ENCODE data around the gene PPP1R9A. TPM values are rescaled to one million over a fixed set of nuclear protein-coding genes. Genes with fewer than 3 reads are reported as not detected.

PPP1R9A gene
- polyA plus RNA-seq, 1 donor (not counting 4 experiments of a cell fraction or from before 2014, with no cell fraction given) = 0.01 TPM

DNA sequence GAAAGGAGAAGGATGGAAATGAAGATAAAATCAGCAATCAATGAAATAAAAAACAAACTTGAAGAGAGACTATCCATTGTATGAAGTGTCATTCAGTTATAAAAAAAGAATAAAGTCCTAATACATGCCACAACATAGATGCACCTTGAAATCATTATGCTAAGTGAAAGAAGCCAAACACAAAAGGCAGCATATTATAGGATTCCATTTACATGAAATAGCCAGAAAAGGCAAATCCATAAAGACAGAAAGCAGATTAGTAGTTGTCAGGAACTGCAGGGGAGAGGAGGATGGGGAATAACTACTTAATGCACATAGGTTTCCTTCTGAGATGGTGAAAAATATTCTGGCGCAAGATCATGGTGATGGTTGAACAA is 423.6 kb downstream of the PPP1R9A start:
- Histone ChIP-seq H3K4me1 (ENCODE audit: control insufficient read depth, extremely low read depth, insufficient read depth, low read length) (no peaks in the 10 kb centered on the region), H3K9ac (ENCODE audit: control insufficient read depth, extremely low read depth, insufficient read depth, low read length) (no peak overlapping the region), H2AFZ (ENCODE audit: control insufficient read depth, low read length) (peak overlapping the region; percentile 85), H3K27me3 (ENCODE audit: control insufficient read depth, extremely low read depth, insufficient read depth, low read length) (no peaks in the 10 kb centered on the region), H3K9me3 (ENCODE audit: control insufficient read depth, low read depth, low read length) (no peaks in the 10 kb centered on the region), H3K4me2 (ENCODE audit: control insufficient read depth, extremely low read depth, insufficient read depth, low read depth, low read length) (peak overlapping the region; percentile 56), H3K27ac (ENCODE audit: control insufficient read depth, insufficient read depth, low read length) (no peak overlapping the region), H3K4me3 (ENCODE audit: control insufficient read depth in 2 of 3, extremely low read depth in 1 of 3, insufficient read depth in 2 of 3, low read depth in 1 of 3, low read length in 3 of 3) (peak overlapping the region in 1 of 3 experiments; percentile 58), H4K20me1 (ENCODE audit: control insufficient read depth, extremely low read depth, insufficient read depth, low read length) (no peaks in the 10 kb centered on the region), H3K36me3 (ENCODE audit: control insufficient read depth in 2 of 2, extremely low read depth in 1 of 2, insufficient read depth in 2 of 2, low read length in 2 of 2) (no peaks in the 10 kb centered on the region), H3K79me2 (ENCODE audit: control insufficient read depth, insufficient read depth, low read length) (no peaks in the 10 kb centered on the region), H3K9me1 (ENCODE audit: control insufficient read depth, extremely low read depth, insufficient read depth, low read length) (no peaks in the 10 kb centered on the region)
- TF ChIP-seq, protein P1, sequence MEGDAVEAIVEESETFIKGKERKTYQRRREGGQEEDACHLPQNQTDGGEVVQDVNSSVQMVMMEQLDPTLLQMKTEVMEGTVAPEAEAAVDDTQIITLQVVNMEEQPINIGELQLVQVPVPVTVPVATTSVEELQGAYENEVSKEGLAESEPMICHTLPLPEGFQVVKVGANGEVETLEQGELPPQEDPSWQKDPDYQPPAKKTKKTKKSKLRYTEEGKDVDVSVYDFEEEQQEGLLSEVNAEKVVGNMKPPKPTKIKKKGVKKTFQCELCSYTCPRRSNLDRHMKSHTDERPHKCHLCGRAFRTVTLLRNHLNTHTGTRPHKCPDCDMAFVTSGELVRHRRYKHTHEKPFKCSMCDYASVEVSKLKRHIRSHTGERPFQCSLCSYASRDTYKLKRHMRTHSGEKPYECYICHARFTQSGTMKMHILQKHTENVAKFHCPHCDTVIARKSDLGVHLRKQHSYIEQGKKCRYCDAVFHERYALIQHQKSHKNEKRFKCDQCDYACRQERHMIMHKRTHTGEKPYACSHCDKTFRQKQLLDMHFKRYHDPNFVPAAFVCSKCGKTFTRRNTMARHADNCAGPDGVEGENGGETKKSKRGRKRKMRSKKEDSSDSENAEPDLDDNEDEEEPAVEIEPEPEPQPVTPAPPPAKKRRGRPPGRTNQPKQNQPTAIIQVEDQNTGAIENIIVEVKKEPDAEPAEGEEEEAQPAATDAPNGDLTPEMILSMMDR (optimal IDR thresholded peaks at IDR 0.05 in 1 of 3, IDR thresholded peaks at IDR 0.05 in 1 of 3, conservative IDR thresholded peaks at IDR 0.05 in 1 of 3; ENCODE audit: extremely low read depth in 1 of 3, insufficient read depth in 2 of 3, low read length in 3 of 3) = no peak
- TF ChIP-seq EZH2 (IDR thresholded peaks at IDR 0.05; ENCODE audit: low read length) = no peak
- no peak for DNase-seq (ENCODE audit: low read depth, low spot score)
- dilution Hi-C loops (cut with MboI; ENCODE audit: extremely low pct_ligation_motif_present, low sequenced_read_pairs) = no loop called here
- FAIRE-seq = no peak

DNA sequence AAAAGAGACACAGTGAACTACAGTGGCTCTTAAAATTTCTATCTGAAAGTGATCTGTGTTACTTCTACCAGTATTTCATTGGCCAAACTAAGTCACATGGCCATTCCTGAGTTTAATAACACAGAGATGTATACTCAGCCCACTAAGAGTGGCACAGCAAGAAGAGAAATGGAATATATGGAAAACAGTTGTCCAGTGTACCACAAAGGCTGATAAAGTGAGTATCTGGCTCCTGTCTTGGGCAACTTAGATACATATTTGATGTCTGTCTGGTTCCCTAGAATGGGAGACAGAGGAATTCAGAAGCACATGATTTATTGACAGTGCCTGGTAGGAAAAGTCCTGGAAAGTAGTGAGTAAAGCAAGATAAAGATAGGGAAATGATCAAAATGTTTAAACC is 427.1 kb downstream of the PPP1R9A start:
- no peak overlapping the region for H3K4me3 ChIP-seq (ENCODE audit: control insufficient read depth in 2 of 3, extremely low read depth in 1 of 3, insufficient read depth in 2 of 3, low read depth in 1 of 3, low read length in 3 of 3)
- no peak overlapping the region for H3K9ac ChIP-seq (ENCODE audit: control insufficient read depth, extremely low read depth, insufficient read depth, low read length)
- no peaks in the 10 kb centered on the region for H3K4me1 ChIP-seq (ENCODE audit: control insufficient read depth, extremely low read depth, insufficient read depth, low read length)
- no peaks in the 10 kb centered on the region for H3K9me1 ChIP-seq (ENCODE audit: control insufficient read depth, extremely low read depth, insufficient read depth, low read length)
- no peaks in the 10 kb centered on the region for H3K79me2 ChIP-seq (ENCODE audit: control insufficient read depth, insufficient read depth, low read length)
- no peak overlapping the region for H2AFZ ChIP-seq (ENCODE audit: control insufficient read depth, low read length)
- H3K27ac ChIP-seq (ENCODE audit: control insufficient read depth, insufficient read depth, low read length) = no peak overlapping the region
- no peak overlapping the region for H3K4me2 ChIP-seq (ENCODE audit: control insufficient read depth, extremely low read depth, insufficient read depth, low read depth, low read length)
- TF ChIP-seq EZH2 (IDR thresholded peaks at IDR 0.05; ENCODE audit: low read length) = no peak
- TF ChIP-seq, protein P1 (optimal IDR thresholded peaks at IDR 0.05 in 1 of 3, IDR thresholded peaks at IDR 0.05 in 1 of 3, conservative IDR thresholded peaks at IDR 0.05 in 1 of 3; ENCODE audit: extremely low read depth in 1 of 3, insufficient read depth in 2 of 3, low read length in 3 of 3) = no peak
- H4K20me1 ChIP-seq (ENCODE audit: control insufficient read depth, extremely low read depth, insufficient read depth, low read length) = no peaks in the 10 kb centered on the region
- dilution Hi-C loops (cut with MboI; ENCODE audit: extremely low pct_ligation_motif_present, low sequenced_read_pairs) = no loop called here
- FAIRE-seq (no peak), DNase-seq (ENCODE audit: low read depth, low spot score) (no peak)
- no peaks in the 10 kb centered on the region for H3K9me3 ChIP-seq (ENCODE audit: control insufficient read depth, low read depth, low read length)
- no peaks in the 10 kb centered on the region for H3K36me3 ChIP-seq (ENCODE audit: control insufficient read depth in 2 of 2, extremely low read depth in 1 of 2, insufficient read depth in 2 of 2, low read length in 2 of 2)
- H3K27me3 ChIP-seq (ENCODE audit: control insufficient read depth, extremely low read depth, insufficient read depth, low read length) = no peaks in the 10 kb centered on the region

Data from keratinocyte (primary cell).